GM18951 (cell line): ENCODE results near the gene TNFRSF8.

Experiments used
- POLR2A ChIP-seq: IDR thresholded peaks from 4 replicates; pipeline ENCODE4 v1.6.1; 2011; ENCODE audit warnings: mild to moderate bottlenecking; ENCODE audit not compliant: insufficient read length, insufficient read depth; ENCODE audit errors: extremely low read depth
- in situ Hi-C: fragments of 300-500 bp; cut with MboI; formaldehyde crosslinking; loops from one replicate; pipeline ENCODE4 v1.12.0; 2022; ENCODE audit warnings: low sequenced_read_pairs, mixed read lengths, inconsistent platforms; ENCODE audit not compliant: unreplicated experiment

The TNFRSF8 gene

GRCh38 chr1:12177156-12177998 is 114.3 kb downstream of the TNFRSF8 start:
- TF ChIP-seq POLR2A: no peak
- in situ Hi-C loops: no loop called here

- TF ChIP-seq POLR2A: no peak
- in situ Hi-C loops: no loop called here
Measured at GRCh38 chr1:12177999-12178441, 114.9 kb downstream of the TNFRSF8 start.

GRCh38 chr1:12178511-12178910 is 115.4 kb downstream of the TNFRSF8 start:
- TF ChIP-seq POLR2A: no peak
- in situ Hi-C loops: no loop called here

- in situ Hi-C loops: no loop called here
- TF ChIP-seq POLR2A: no peak
Measured at GRCh38 chr1:12179111-12179519, 116.0 kb downstream of the TNFRSF8 start.

- in situ Hi-C loops: no loop called here
- TF ChIP-seq POLR2A: no peak
Measured at GRCh38 chr1:12179676-12180075, 116.6 kb downstream of the TNFRSF8 start.

GRCh38 chr1:12180315-12180714 is 117.2 kb downstream of the TNFRSF8 start:
- in situ Hi-C loops: no loop called here

GRCh38 chr1:12180903-12181302 is 117.8 kb downstream of the TNFRSF8 start:
- TF ChIP-seq POLR2A: no peak
- in situ Hi-C loops: no loop called here

More at GRCh38 chr1:12180315-12180714, 117.2 kb downstream of the TNFRSF8 start:
- no peak for TF ChIP-seq POLR2A

- in situ Hi-C loops: no loop called here
- TF ChIP-seq POLR2A: no peak
Measured at GRCh38 chr1:12181568-12181967, 118.5 kb downstream of the TNFRSF8 start.

GRCh38 chr1:12182410-12182984 is 119.4 kb downstream of the TNFRSF8 start:
- no peak for TF ChIP-seq POLR2A
- in situ Hi-C loops: no loop called here

- TF ChIP-seq POLR2A: no peak
- in situ Hi-C loops: no loop called here
Measured at GRCh38 chr1:12183095-12183794, 120.1 kb downstream of the TNFRSF8 start.

- TF ChIP-seq POLR2A: no peak
- in situ Hi-C loops: no loop called here
Measured at GRCh38 chr1:12184008-12184681, 121.0 kb downstream of the TNFRSF8 start.

GRCh38 chr1:12185036-12185917 is 122.2 kb downstream of the TNFRSF8 start:
- in situ Hi-C loops: no loop called here
- TF ChIP-seq POLR2A: no peak
